Measurements from ENCODE around the gene CACNA1C.

DNA sequence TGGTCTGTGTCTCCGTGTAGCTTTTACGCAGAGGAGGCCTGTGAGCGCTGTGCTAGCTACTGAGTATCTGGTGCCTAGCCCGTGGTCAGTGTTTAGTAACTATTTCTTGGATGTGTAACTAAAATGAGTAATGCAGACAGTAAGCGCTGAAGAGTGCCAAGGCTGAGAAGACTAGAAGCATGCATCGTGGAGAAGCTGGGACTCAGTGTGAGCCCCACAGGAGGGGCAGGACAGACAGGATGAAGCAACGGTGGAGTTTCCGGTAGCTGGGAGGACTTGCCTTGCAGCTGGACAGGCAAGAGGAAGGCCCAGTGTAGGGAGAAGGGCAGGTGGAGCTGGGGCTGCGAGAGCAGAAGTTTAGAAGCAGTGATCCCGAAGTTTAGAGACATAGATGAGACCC is 508.6 kb downstream of the CACNA1C start:
- TF ChIP-seq, protein P1, sequence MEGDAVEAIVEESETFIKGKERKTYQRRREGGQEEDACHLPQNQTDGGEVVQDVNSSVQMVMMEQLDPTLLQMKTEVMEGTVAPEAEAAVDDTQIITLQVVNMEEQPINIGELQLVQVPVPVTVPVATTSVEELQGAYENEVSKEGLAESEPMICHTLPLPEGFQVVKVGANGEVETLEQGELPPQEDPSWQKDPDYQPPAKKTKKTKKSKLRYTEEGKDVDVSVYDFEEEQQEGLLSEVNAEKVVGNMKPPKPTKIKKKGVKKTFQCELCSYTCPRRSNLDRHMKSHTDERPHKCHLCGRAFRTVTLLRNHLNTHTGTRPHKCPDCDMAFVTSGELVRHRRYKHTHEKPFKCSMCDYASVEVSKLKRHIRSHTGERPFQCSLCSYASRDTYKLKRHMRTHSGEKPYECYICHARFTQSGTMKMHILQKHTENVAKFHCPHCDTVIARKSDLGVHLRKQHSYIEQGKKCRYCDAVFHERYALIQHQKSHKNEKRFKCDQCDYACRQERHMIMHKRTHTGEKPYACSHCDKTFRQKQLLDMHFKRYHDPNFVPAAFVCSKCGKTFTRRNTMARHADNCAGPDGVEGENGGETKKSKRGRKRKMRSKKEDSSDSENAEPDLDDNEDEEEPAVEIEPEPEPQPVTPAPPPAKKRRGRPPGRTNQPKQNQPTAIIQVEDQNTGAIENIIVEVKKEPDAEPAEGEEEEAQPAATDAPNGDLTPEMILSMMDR (IDR thresholded peaks at IDR 0.05) = no peak
- no peak for TF ChIP-seq POLR2A (IDR thresholded peaks at IDR 0.05)
